Endothelial cell of umbilical vein (primary cell): ENCODE results near the gene DCAF5. TPM values are rescaled to one million over a fixed set of nuclear protein-coding genes. Genes with fewer than 3 reads are reported as not detected.
"Not testable (repeated sequence)": the region's sequence is repeated elsewhere in the genome, so short reads cannot be mapped to it uniquely, and the experiment has no call there.

Experiments
- BruUV-seq: library from RNA; stranded (reverse); fragments of 400-500 nt; replicated peaks from 2 replicates; lab custom pipeline; 2021; lab: Mats Ljungman, UMichigan
- CTCF ChIA-PET: fragments of 300-600, 350-600 bp; sonication (Branson Sonifier 250); formaldehyde crosslinking; loops from one replicate; lab custom pipeline; 2021; ENCODE audit warnings: antibody characterized with exemption, inconsistent platforms; lab: Charles Lee
- POLR2A ChIA-PET: fragments of 300-600, 350-600 bp; sonication (Branson Sonifier 250); formaldehyde crosslinking; loops from one replicate; lab custom pipeline; 2021; ENCODE audit warnings: antibody characterized with exemption, inconsistent platforms; lab: Charles Lee
- DNase-seq: peaks from one replicate; pipeline ENCODE4 v3.0.0-alpha.2; 2011; ENCODE audit warnings: low read depth, low spot score
- FAIRE-seq: peaks from 2 replicates; lab custom pipeline; 2011; peaks lifted over from hg19 to GRCh38; lab: Jason Lieb, UNC
- H2AFZ ChIP-seq: 2 replicates; pipeline ENCODE4 v1.6.0; 2012; ENCODE audit warnings: low read depth, low read length, control low read depth, inconsistent platforms
- H3K27ac ChIP-seq: 2 replicates; pipeline ENCODE4 v1.5.1; 2011; ENCODE audit warnings: low read depth, mild to moderate bottlenecking, control low read depth, low read length, moderate library complexity; ENCODE audit not compliant: insufficient read depth
- H3K27me3 ChIP-seq, 2 experiments: 2 replicates each; pipeline versions ENCODE4 v1.6.0 to v1.6.1; 2011; ENCODE audit warnings: low read length in 2 of 2, mixed read lengths in 1 of 2; ENCODE audit not compliant: control insufficient read depth in 2 of 2, insufficient read depth in 2 of 2
- H3K36me3 ChIP-seq, 2 experiments: 2 replicates in 1 of 2; 3 replicates in 1 of 2; pipeline ENCODE4 v1.5.1; 2011; ENCODE audit warnings: low read length in 2 of 2, mild to moderate bottlenecking in 1 of 2, moderate library complexity in 1 of 2; ENCODE audit not compliant: control insufficient read depth in 2 of 2, insufficient read depth in 2 of 2; ENCODE audit errors: extremely low read depth in 1 of 2
- H3K4me1 ChIP-seq: 3 replicates; pipeline ENCODE4 v1.5.1; 2011; ENCODE audit warnings: mild to moderate bottlenecking, low read length; ENCODE audit not compliant: control insufficient read depth, insufficient read depth; ENCODE audit errors: extremely low read depth
- H3K4me2 ChIP-seq: 2 replicates; pipeline ENCODE4 v1.6.1; 2011; ENCODE audit warnings: low read length, control low read depth, mixed read lengths; ENCODE audit not compliant: insufficient read depth
- H3K4me3 ChIP-seq, 3 experiments: fragments of 200-600 bp in 1 of 3; sonication (generic), shearing (Covaris generic) in 1 of 3; replicated peaks in 1 of 3; 2 replicates each; pipeline ENCODE4 v1.5.1; 2011 to 2016; ENCODE audit warnings: control low read depth in 3 of 3, low read length in 3 of 3, mild to moderate bottlenecking in 2 of 3, inconsistent platforms in 1 of 3, low read depth in 1 of 3, moderate library complexity in 1 of 3; ENCODE audit not compliant: insufficient read depth in 1 of 3
- H3K79me2 ChIP-seq: 2 replicates; pipeline ENCODE4 v1.6.0; 2012; ENCODE audit warnings: low read length, inconsistent platforms; ENCODE audit not compliant: control insufficient read depth, insufficient read depth
- H3K9ac ChIP-seq: replicated peaks from 2 replicates; pipeline ENCODE3; 2011; ENCODE audit warnings: low read length, control low read depth; ENCODE audit not compliant: insufficient read depth; ENCODE audit errors: extremely low read depth
- H3K9me1 ChIP-seq: replicated peaks from 3 replicates; pipeline ENCODE4 v1.6.0; 2011; ENCODE audit warnings: mild to moderate bottlenecking, low read length; ENCODE audit not compliant: control insufficient read depth, insufficient read depth; ENCODE audit errors: extremely low read depth
- H3K9me3 ChIP-seq: replicated peaks from 2 replicates; pipeline ENCODE4 v1.5.1; 2012; ENCODE audit warnings: low read length, inconsistent platforms; ENCODE audit not compliant: control insufficient read depth, insufficient read depth
- H4K20me1 ChIP-seq: replicated peaks from 2 replicates; pipeline ENCODE3; 2011; ENCODE audit warnings: mild to moderate bottlenecking, low read length; ENCODE audit not compliant: control insufficient read depth, insufficient read depth; ENCODE audit errors: extremely low read depth
- GATA2 ChIP-seq: IDR thresholded peaks from 2 replicates; pipeline ENCODE4 v1.7.0; 2011; ENCODE audit warnings: low read depth, mild to moderate bottlenecking, moderate library complexity, mixed read lengths, low read length; ENCODE audit not compliant: insufficient read length, insufficient read depth
- JUN ChIP-seq: IDR thresholded peaks from 2 replicates; pipeline ENCODE4 v1.6.1; 2011; ENCODE audit warnings: borderline replicate concordance, low read depth; ENCODE audit not compliant: insufficient read length, insufficient read depth
- dilution Hi-C: fragments of 300-500 bp; cut with MboI; formaldehyde crosslinking; loops from one replicate; pipeline ENCODE4 v1.15.0; 2019; ENCODE audit warnings: low sequenced_read_pairs; ENCODE audit not compliant: extremely low pct_ligation_motif_present
- intact Hi-C: fragments of 100-400 bp; cut with micrococcal nuclease; formaldehyde crosslinking; loops from one replicate; pipeline ENCODE4 v1.10.0; 2022
- polyA plus RNA-seq, 4 experiments: library from polyadenylated mRNA; depleted of rRNA in 3 of 4; stranded (reverse) in 3 of 4; unstranded in 1 of 4; fragments of >200 nt; gene quantifications; 2 replicates each; pipeline versions ENCODE4 v1.2.1 to v1.2.3, GENCODE V29; 2011 to 2012; ENCODE audit warnings: missing spikeins in 1 of 4
- total RNA-seq: library from RNA; stranded (reverse); gene quantifications from 2 replicates; pipeline ENCODE4 v1.2.3, GENCODE V29; 2021

The DCAF5 gene
- total and polyA plus RNA-seq, 2 donors (not counting 3 experiments of a cell fraction or from before 2014, with no cell fraction given) = 37.9 to 52.5 TPM

DNA sequence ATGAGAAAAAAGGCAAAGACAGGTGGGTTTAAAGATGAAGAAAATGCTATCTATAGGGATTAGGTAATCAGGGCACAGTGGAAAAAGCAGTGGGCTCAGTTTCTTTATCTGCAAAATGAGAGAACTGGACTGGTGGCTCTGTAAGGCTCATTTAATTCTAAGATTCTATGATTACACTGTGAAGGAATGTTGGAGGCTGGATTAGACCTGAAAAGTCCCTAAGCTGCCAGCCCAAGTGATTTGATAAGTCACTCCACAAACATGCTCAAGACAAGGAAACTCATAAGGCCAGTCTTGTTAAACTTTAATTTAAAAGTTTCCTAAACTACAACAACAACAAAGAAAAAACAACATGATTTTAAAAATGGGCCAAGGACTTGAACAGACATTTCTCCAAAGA lies 75.1 kb downstream of the DCAF5 start:
- intact Hi-C loops = loop anchor here (2.0 kb wide), 1 partner anchor 73 kb away; no protein-coding TSS in a partner anchor
- H3K4me3 ChIP-seq = no peak overlapping the region
- no peak for TF ChIP-seq GATA2
- TF ChIP-seq JUN = peak; percentile 53
- H3K9me1 ChIP-seq = no peaks in the 10 kb centered on the region
- no peaks in the 10 kb centered on the region for H3K9me3 ChIP-seq
- CTCF ChIA-PET = interaction anchor here (1.0 kb wide), 1 partner anchor 18 kb away, joined by 3 read pairs; no protein-coding TSS in a partner anchor
- peaks cover 2 to 4% of the 10 kb centered on the region in 2 experiments for H3K36me3 ChIP-seq
- DNase-seq (peak; percentile 76), FAIRE-seq (peak; percentile 24)
- dilution Hi-C loops = no loop called here
- H4K20me1 ChIP-seq = no peaks in the 10 kb centered on the region
- H3K27me3 ChIP-seq = no peaks in the 10 kb centered on the region
- peak overlapping the region; percentile 98 for H3K9ac ChIP-seq
- peak overlapping the region; percentile 41 for H3K4me2 ChIP-seq
- POLR2A ChIA-PET = no interaction called here
- BruUV-seq = no TSS peak
- H2AFZ ChIP-seq = no peak overlapping the region
- peaks cover 47% of the 10 kb centered on the region for H3K4me1 ChIP-seq
- peaks cover 1% of the 10 kb centered on the region for H3K79me2 ChIP-seq
- H3K27ac ChIP-seq = peak overlapping the region; percentile 100

DNA sequence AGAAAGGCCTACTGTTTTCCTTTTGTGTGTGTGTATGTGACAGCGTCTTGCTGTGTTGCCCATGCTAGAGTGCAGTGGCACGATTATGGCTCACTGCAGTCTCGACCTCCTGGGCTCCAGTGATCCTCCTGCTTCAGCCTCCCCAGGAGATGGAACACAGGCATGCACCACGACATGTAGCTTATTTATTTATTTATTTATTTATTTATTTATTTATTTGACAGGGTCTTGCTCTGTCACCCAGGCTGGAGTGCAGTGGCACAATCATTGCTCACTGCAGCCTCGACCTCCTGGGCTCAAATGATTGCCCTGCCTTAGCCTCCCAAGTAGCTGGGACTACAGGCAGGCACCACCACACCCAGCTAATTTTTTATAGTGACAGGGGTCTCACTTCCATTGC lies 75.7 kb downstream of the DCAF5 start:
- H3K9me1 ChIP-seq, H3K27me3 ChIP-seq, H3K79me2 ChIP-seq, DNase-seq, H3K36me3 ChIP-seq, dilution Hi-C loops, BruUV-seq, H3K4me3 ChIP-seq, FAIRE-seq, intact Hi-C loops, H2AFZ ChIP-seq, H4K20me1 ChIP-seq, H3K9me3 ChIP-seq, POLR2A ChIA-PET: not testable (repeated sequence)
- Histone ChIP-seq H3K27ac (peak overlapping the region; percentile 100), H3K4me2 (peak overlapping the region; percentile 41), H3K4me1 (peaks cover 47% of the 10 kb centered on the region), H3K9ac (peak overlapping the region; percentile 52)
- CTCF ChIA-PET = interaction anchor here (1.0 kb wide), 1 partner anchor 17 kb away, joined by 3 read pairs; no protein-coding TSS in a partner anchor
